Keratinocyte (primary cell): ENCODE measurements around the gene SHISA3.

ENCODE experiments used
- EZH2 ChIP-seq: IDR thresholded peaks from one replicate; pipeline ENCODE4 v1.6.1; 2012; ENCODE audit warnings: inconsistent platforms, mild to moderate bottlenecking, low read length, moderate library complexity
- TF ChIP-seq, protein P1 (sequence below), 3 experiments: IDR thresholded peaks in 1 of 3; conservative IDR thresholded peaks in 1 of 3; optimal IDR thresholded peaks in 1 of 3; 2 replicates in 2 of 3; 3 replicates in 1 of 3; pipeline versions ENCODE3 to v1.5.1; 2011; ENCODE audit warnings: low read length in 3 of 3, mild to moderate bottlenecking in 3 of 3, moderate library complexity in 2 of 3, control low read depth in 1 of 3, inconsistent platforms in 1 of 3; ENCODE audit not compliant: insufficient read depth in 2 of 3; ENCODE audit errors: extremely low read depth in 1 of 3

DNA sequence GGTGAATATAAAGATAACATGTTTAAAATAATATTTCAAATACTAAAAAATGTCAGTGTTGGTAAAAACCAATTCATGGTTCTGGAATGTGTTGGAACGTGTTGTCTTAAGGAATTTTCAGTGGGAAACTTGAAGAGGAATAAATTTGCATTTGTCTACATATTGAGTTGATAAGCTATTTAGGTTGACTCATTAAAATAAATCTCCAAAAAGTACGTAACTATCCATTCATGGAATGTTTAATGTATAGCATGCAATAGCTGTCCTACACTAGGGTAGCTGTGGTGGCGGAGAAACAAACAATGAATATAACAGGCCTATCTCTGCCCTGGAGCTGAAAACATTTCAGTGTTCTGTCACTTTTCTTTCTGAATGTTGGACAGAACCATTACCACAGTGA is 20.3 kb downstream of the SHISA3 start:
- TF ChIP-seq, protein P1, sequence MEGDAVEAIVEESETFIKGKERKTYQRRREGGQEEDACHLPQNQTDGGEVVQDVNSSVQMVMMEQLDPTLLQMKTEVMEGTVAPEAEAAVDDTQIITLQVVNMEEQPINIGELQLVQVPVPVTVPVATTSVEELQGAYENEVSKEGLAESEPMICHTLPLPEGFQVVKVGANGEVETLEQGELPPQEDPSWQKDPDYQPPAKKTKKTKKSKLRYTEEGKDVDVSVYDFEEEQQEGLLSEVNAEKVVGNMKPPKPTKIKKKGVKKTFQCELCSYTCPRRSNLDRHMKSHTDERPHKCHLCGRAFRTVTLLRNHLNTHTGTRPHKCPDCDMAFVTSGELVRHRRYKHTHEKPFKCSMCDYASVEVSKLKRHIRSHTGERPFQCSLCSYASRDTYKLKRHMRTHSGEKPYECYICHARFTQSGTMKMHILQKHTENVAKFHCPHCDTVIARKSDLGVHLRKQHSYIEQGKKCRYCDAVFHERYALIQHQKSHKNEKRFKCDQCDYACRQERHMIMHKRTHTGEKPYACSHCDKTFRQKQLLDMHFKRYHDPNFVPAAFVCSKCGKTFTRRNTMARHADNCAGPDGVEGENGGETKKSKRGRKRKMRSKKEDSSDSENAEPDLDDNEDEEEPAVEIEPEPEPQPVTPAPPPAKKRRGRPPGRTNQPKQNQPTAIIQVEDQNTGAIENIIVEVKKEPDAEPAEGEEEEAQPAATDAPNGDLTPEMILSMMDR (optimal IDR thresholded peaks at IDR 0.05 in 1 of 3, IDR thresholded peaks at IDR 0.05 in 1 of 3, conservative IDR thresholded peaks at IDR 0.05 in 1 of 3; ENCODE audit: extremely low read depth in 1 of 3, insufficient read depth in 2 of 3, low read length in 3 of 3) = no peak
- TF ChIP-seq EZH2 = no peak
